HG03432 (cell line): ENCODE measurements around the gene PGK1.
"Not testable (repeated sequence)": the region's sequence is repeated elsewhere in the genome, so short reads cannot be mapped to it uniquely, and the experiment has no call there.

ENCODE experiments used
- ATAC-seq: cut with Tn5 transposase; IDR thresholded peaks from one replicate; pipeline ENCODE4 v1.9.1; 2021; ENCODE audit warnings: mild to moderate bottlenecking, moderate library complexity; ENCODE audit not compliant: unreplicated experiment

The PGK1 gene

GRCh38 chrX:78103623-78104446, at the start of gene PGK1:
TSS of gene PGK1 (plus strand) at chrX:78104248. CDS start at chrX:78104341, 93 bp downstream.
- peak; percentile 97 for ATAC-seq

GRCh38 chrX:78063687-78064086, 40.4 kb upstream of the PGK1 start:
- ATAC-seq: no peak

GRCh38 chrX:78064152-78064551, 39.9 kb upstream of the PGK1 start:
- ATAC-seq: no peak

GRCh38 chrX:78064698-78065601, 39.1 kb upstream of the PGK1 start:
- ATAC-seq: peak; percentile 85

GRCh38 chrX:78066110-78066509, 37.9 kb upstream of the PGK1 start:
- no peak for ATAC-seq

GRCh38 chrX:78071331-78071730, 32.7 kb upstream of the PGK1 start:
- no peak for ATAC-seq

- not testable (repeated sequence) for ATAC-seq
Observed at GRCh38 chrX:78073147-78074077, 30.6 kb upstream of the PGK1 start.

- no peak for ATAC-seq
Observed at GRCh38 chrX:78074088-78074487, 30.0 kb upstream of the PGK1 start.

- ATAC-seq: no peak
Observed at GRCh38 chrX:78075787-78076389, 28.2 kb upstream of the PGK1 start.

GRCh38 chrX:78081413-78081812, 22.6 kb upstream of the PGK1 start:
- ATAC-seq: not testable (repeated sequence)

GRCh38 chrX:78092296-78092695, 11.8 kb upstream of the PGK1 start:
- ATAC-seq: peak; percentile 96

- ATAC-seq: no peak
Observed at GRCh38 chrX:78098108-78098507, 5.9 kb upstream of the PGK1 start.

GRCh38 chrX:78102091-78102490, 2.0 kb upstream of the PGK1 start:
- ATAC-seq: no peak

- ATAC-seq: no peak
Observed at GRCh38 chrX:78103001-78103622, 936 bp upstream of the PGK1 start.

- ATAC-seq: peak; percentile 25
Observed at GRCh38 chrX:78104447-78105176, 564 bp downstream of the PGK1 start.

GRCh38 chrX:78105944-78106650, 2.0 kb downstream of the PGK1 start:
- ATAC-seq: no peak

GRCh38 chrX:78106651-78106986, 2.6 kb downstream of the PGK1 start:
- no peak for ATAC-seq

GRCh38 chrX:78109458-78109857, 5.4 kb downstream of the PGK1 start:
- no peak for ATAC-seq
